Common myeloid progenitor, CD34-positive (primary cell): ENCODE data around the gene TENT5C.

Source experiments
- CTCF ChIA-PET: fragments of 350-600 bp; sonication (Branson Sonifier 250); formaldehyde crosslinking; loops from one replicate; lab custom pipeline; 2021; ENCODE audit warnings: antibody characterized with exemption; lab: Charles Lee
- POLR2A ChIA-PET: fragments of 350-600 bp; sonication (Branson Sonifier 250); formaldehyde crosslinking; loops from one replicate; lab custom pipeline; 2021; ENCODE audit warnings: antibody characterized with exemption; lab: Charles Lee
- DNase-seq, 3 donors: peaks; one replicate each; pipeline versions ENCODE4 v3.0.0 to v3.0.0-alpha.2; 2013
- H3K27ac ChIP-seq, 2 experiments: 1 replicate in 1 of 2; 2 replicates in 1 of 2; pipeline ENCODE4 v1.7.0; 2013; ENCODE audit warnings: inconsistent platforms in 2 of 2, low read length in 2 of 2, mild to moderate bottlenecking in 2 of 2, low read depth in 1 of 2, moderate library complexity in 1 of 2; ENCODE audit not compliant: severe bottlenecking in 2 of 2, insufficient read depth in 1 of 2, poor library complexity in 1 of 2
- H3K27me3 ChIP-seq, 5 experiments: replicated peaks in 2 of 5; 1 replicate in 3 of 5; 2 replicates in 2 of 5; pipeline versions ENCODE4 v1.6.1 to v1.7.0; 2013; ENCODE audit warnings: low read length in 4 of 5, mild to moderate bottlenecking in 2 of 5, moderate library complexity in 2 of 5, inconsistent platforms in 1 of 5; ENCODE audit not compliant: insufficient read depth in 5 of 5, control insufficient read depth in 4 of 5
- H3K36me3 ChIP-seq, 4 experiments: 1 replicate in 2 of 4; 2 replicates in 2 of 4; pipeline versions ENCODE4 v1.6.1 to v1.7.0; 2013; ENCODE audit warnings: low read length in 3 of 4, control low read depth in 1 of 4, mild to moderate bottlenecking in 1 of 4; ENCODE audit not compliant: control insufficient read depth in 4 of 4, insufficient read depth in 4 of 4
- H3K4me1 ChIP-seq, 4 experiments: 1 replicate in 3 of 4; 2 replicates in 1 of 4; pipeline versions ENCODE4 v1.6.1 to v1.7.1; 2013; ENCODE audit warnings: low read length in 3 of 4, mild to moderate bottlenecking in 3 of 4, control low read depth in 1 of 4, inconsistent platforms in 1 of 4, moderate library complexity in 1 of 4; ENCODE audit not compliant: control insufficient read depth in 4 of 4, insufficient read depth in 4 of 4; ENCODE audit errors: control extremely low read depth in 1 of 4
- H3K4me3 ChIP-seq, 7 experiments: 1 replicate in 4 of 7; 2 replicates in 3 of 7; pipeline versions ENCODE4 v1.5.1 to v1.7.0; 2013; ENCODE audit warnings: mild to moderate bottlenecking in 7 of 7, low read length in 6 of 7, moderate library complexity in 6 of 7, inconsistent platforms in 2 of 7, low read depth in 2 of 7, control low read depth in 1 of 7; ENCODE audit not compliant: insufficient read depth in 4 of 7, control insufficient read depth in 1 of 7; ENCODE audit errors: extremely low read depth in 1 of 7
- H3K9me3 ChIP-seq, 5 experiments: 1 replicate in 4 of 5; 2 replicates in 1 of 5; pipeline versions ENCODE4 v1.6.1 to v1.7.1; 2013; ENCODE audit warnings: low read length in 4 of 5, mild to moderate bottlenecking in 2 of 5, inconsistent platforms in 1 of 5, low read depth in 1 of 5, moderate library complexity in 1 of 5; ENCODE audit not compliant: control insufficient read depth in 4 of 5, insufficient read depth in 2 of 5; ENCODE audit errors: control extremely low read depth in 1 of 5
- WGBS: methylation state at CpG from one replicate; pipeline ENCODE4 v1.1.5; 2013; ENCODE audit not compliant: insufficient coverage; 5-methylcytosine and 5-hydroxymethylcytosine counted together

The TENT5C gene

DNA sequence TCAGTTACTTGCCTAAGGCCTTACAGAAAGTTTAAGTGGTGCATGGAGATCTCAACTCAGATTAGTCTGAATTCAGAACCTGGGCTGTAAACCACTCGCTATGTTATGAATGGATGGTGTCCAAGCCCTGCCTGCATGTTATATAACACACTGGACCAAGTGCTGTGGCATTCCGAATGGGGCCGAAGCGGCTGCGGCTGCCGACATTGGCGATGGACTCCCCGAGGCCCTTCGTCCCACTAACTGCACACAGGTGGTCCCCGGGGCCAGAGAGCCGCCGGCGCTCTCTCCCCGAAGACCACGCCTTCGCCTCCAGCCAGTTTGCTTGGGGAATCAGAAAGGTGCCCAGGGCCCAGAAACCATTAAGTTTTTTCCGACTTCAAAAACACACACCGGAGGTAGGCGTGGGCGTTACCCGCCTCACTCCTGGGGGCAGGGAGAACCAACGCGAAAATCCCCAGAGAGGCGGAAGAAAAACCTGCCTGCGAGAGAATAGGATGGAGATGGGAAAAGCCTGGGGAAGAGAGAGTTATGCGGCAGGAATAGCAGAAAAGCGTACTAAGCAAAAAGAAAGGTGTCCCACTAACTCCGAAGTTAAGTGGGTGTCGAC is 579 bp upstream of the TENT5C start:
- Histone ChIP-seq H3K36me3 (no peaks in the 10 kb centered on the region), H3K27me3 (peaks cover 0 to 3% (median 0%) of the 10 kb centered on the region in 5 experiments), H3K9me3 (no peaks in the 10 kb centered on the region), H3K27ac (peak overlapping the region; percentile 85 to 92), H3K4me1 (peaks cover 9 to 53% (median 28%) of the 10 kb centered on the region in 4 experiments), H3K4me3 (peak overlapping the region; percentile 69 to 98 (median 86))
- peak in 2 of 3 donors; percentile 31 to 43 for DNase-seq
- ChIA-PET CTCF (no interaction called here), POLR2A (interaction anchor here (1.2 to 1.5 kb wide), 3 partner anchors 39 to 149 kb away, joined by 3 read pairs; no protein-coding TSS in a partner anchor)
- WGBS: 2% methylated on average over 27 of the region's 29 CpGs

DNA sequence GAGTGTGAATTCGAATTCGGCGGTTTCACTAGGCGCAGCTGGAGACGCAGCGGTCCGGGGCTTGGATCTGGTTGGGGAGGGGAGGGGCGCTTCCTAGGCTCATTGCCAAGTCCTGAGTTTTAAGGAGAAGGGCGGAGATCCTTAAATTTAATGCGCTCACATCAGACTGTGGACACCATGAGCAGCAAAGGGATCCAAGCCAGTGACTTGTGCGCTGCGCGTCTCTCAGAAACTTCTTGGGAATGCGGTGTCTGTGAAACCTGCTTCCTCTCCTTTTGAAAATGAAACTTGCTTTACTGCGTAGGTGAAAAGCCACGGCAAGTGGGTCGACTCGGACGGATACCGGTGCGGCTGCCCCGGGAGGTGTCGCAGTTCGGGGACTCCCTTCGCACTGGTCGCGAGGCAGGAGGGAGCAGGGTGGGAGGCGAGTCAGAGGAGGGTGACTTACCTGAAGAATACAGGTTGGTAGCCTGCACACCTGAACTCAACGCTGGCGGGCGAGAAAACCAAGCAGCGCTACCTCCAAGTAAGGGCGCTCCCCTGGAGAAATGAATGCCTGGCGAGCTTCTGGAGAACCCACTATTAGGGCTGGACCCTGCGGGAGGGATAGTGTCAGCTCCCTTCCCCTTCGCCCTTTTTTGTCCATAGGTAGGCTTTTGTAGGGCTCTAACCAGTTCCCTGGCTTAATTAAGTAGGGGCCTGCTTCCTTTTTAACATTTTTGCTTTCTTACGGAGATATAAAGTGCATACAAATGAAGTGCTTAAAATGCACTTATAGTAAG is 992 bp downstream of the TENT5C start:
- H3K27me3 ChIP-seq: no peaks in the 10 kb centered on the region
- peaks cover 11 to 66% (median 34%) of the 10 kb centered on the region in 4 experiments for H3K4me1 ChIP-seq
- peaks cover 0 to 3% (median 0%) of the 10 kb centered on the region in 4 experiments for H3K36me3 ChIP-seq
- no peaks in the 10 kb centered on the region for H3K9me3 ChIP-seq
- POLR2A ChIA-PET: interaction anchor here (0.5 to 1.5 kb wide), 10 partner anchors 9 to 516 kb away, joined by 3 to 7 read pairs (median 3); no protein-coding TSS in a partner anchor
- 2% methylated on average over 30 of the region's 37 CpGs for WGBS
- peak overlapping the region; percentile 68 to 98 (median 88) for H3K4me3 ChIP-seq
- CTCF ChIA-PET: interaction anchor here (0.9 to 2.6 kb wide), 7 partner anchors 16 to 147 kb away, joined by 3 to 10 read pairs (median 3); no protein-coding TSS in a partner anchor
- peak in 2 of 3 donors; percentile 62 to 65 for DNase-seq
- peak overlapping the region; percentile 30 to 73 for H3K27ac ChIP-seq

DNA sequence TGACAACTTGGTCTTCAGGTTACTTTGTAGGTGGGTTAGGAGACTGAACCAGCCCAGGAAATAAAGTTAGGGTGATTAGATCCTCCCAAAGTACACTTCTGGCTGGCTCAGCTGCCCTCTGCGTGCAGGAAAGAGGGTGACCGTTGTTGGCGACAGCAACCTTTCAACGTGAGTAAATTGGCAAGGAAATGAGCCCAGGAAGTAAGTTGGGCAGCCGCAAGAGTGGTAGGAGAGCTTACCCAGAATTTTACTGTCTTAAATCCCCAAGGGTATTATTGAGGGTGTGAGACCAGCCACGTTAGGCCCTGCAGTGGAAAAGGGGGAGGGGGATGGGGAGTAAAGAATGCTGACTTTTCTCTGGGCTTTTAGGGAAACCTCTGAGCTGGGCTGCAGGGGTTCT is 1.6 kb downstream of the TENT5C start:
- Histone ChIP-seq H3K4me1 (peaks cover 16 to 72% (median 40%) of the 10 kb centered on the region in 4 experiments), H3K27ac (peak overlapping the region; percentile 30 to 73), H3K4me3 (peak overlapping the region in 6 of 7 experiments; percentile 86 to 98 (median 90)), H3K9me3 (no peaks in the 10 kb centered on the region), H3K36me3 (peaks cover 0 to 3% (median 0%) of the 10 kb centered on the region in 4 experiments), H3K27me3 (no peaks in the 10 kb centered on the region)
- CTCF ChIA-PET: interaction anchor here (0.8 to 2.6 kb wide), 6 partner anchors 15 to 146 kb away, joined by 3 to 10 read pairs (median 4); no protein-coding TSS in a partner anchor
- peak in 2 of 3 donors; percentile 60 to 69 for DNase-seq
- POLR2A ChIA-PET: interaction anchor here (0.5 to 1.5 kb wide), 5 partner anchors 15 to 516 kb away, joined by 3 to 7 read pairs (median 3); no protein-coding TSS in a partner anchor
- WGBS: 0% methylated on average over 6 of the region's 6 CpGs

DNA sequence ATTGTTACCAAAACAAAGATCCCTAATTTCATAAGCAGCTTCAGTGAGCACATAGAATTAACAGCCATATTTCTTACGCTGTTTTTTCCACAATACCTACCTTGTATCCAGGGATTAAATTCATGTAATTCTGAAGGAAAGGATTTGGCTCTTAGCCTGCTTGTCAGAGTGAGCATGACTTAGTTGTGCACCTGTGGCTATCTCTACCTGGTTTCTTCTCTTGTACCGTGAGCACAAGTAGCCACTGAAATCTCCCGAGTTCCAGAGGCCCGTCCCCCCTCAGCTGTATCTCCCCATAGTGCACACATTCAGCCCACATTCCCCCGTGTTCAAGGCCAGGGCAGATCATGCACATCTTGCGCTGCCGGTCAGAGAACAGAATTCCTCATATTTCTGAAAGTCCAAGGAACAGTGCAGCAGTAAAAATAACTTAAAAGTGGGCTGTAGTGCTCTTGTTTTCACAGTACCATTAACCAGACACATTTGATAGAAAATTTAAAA is 2.3 kb downstream of the TENT5C start:
- H3K4me3 ChIP-seq: peak overlapping the region in 3 of 7 experiments; percentile 86 to 98 (median 91)
- 95% methylated on average over 4 of the region's 7 CpGs for WGBS
- H3K4me1 ChIP-seq: peaks cover 21 to 79% (median 47%) of the 10 kb centered on the region in 4 experiments
- no peaks in the 10 kb centered on the region for H3K27me3 ChIP-seq
- CTCF ChIA-PET: interaction anchor here (0.6 to 2.6 kb wide), 5 partner anchors 18 to 145 kb away, joined by 3 to 10 read pairs (median 3); no protein-coding TSS in a partner anchor
- H3K27ac ChIP-seq: peak overlapping the region in 1 of 2 experiments; percentile 73
- H3K36me3 ChIP-seq: peaks cover 0 to 3% (median 0%) of the 10 kb centered on the region in 4 experiments
- H3K9me3 ChIP-seq: no peaks in the 10 kb centered on the region
- POLR2A ChIA-PET: interaction anchor here (0.6 kb wide), 2 partner anchors 53 to 72 kb away, joined by 3 read pairs; no protein-coding TSS in a partner anchor
- DNase-seq: no peak

DNA sequence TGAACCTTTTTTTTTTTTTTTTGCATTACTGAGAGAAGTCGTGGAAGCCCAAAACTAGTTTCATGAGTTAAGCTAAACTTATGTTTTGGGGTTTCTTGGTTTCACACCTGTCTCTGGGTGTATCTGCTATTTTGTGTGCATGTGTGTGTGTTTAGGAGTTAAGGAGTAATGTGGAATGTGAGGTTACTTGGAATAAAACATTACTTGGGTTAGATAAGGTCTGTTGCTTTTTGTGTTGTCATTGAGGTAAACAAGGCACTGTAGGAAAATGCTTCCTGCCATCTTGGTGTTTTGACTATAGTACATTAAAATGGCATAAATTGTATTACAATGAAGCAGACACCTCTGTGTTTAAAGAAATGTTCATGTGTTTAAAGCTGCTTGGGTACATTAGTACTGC is 2.9 kb downstream of the TENT5C start:
- DNase-seq: no peak
- H3K27me3 ChIP-seq: no peaks in the 10 kb centered on the region
- peaks cover 0 to 3% (median 0%) of the 10 kb centered on the region in 4 experiments for H3K36me3 ChIP-seq
- peaks cover 27 to 85% (median 52%) of the 10 kb centered on the region in 4 experiments for H3K4me1 ChIP-seq
- ChIA-PET POLR2A (no interaction called here), CTCF (interaction anchor here (1.2 to 2.6 kb wide), 4 partner anchors 66 to 145 kb away, joined by 3 to 10 read pairs (median 6); no protein-coding TSS in a partner anchor)
- no peak overlapping the region for H3K27ac ChIP-seq
- H3K9me3 ChIP-seq: no peaks in the 10 kb centered on the region
- H3K4me3 ChIP-seq: peak overlapping the region in 2 of 7 experiments; percentile 11 to 98
- WGBS: 100% methylated on average over 1 of the region's 1 CpG

DNA sequence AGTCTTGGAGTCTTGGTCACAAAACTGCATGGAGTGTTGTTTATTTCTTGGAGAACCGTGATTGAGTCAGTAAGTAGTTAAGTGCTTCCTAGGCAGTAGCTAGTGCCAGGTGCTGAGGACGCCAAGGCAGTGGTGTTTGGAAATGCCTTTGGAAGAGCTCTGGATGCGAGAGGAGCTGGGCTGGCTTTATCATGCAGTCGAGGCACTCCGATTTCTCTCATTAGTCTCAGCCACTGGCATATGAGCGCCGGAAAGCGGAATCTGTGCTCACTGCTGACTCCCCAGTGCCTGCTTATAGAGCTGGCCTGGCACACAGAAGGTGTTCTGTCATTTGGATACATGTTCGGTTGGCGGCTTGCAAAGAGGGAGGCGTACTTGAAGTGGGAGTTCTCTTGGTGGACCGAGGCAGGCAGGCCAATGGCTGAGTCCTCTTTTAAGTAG is 3.6 kb downstream of the TENT5C start:
- no peaks in the 10 kb centered on the region for H3K9me3 ChIP-seq
- peaks cover 34 to 92% (median 60%) of the 10 kb centered on the region in 4 experiments for H3K4me1 ChIP-seq
- no peaks in the 10 kb centered on the region for H3K27me3 ChIP-seq
- H3K36me3 ChIP-seq: peaks cover 0 to 3% (median 0%) of the 10 kb centered on the region in 4 experiments
- CTCF ChIA-PET: interaction anchor here (1.0 to 1.9 kb wide), 6 partner anchors 8 to 96 kb away, joined by 3 to 6 read pairs (median 4); no protein-coding TSS in a partner anchor
- POLR2A ChIA-PET: no interaction called here
- no peak overlapping the region for H3K27ac ChIP-seq
- WGBS: 99% methylated on average over 11 of the region's 12 CpGs
- no peak overlapping the region for H3K4me3 ChIP-seq
- DNase-seq: no peak
